MCF 10A (cell line): Measurements from ENCODE around the gene STK17A. TPM values are rescaled to one million over a fixed set of nuclear protein-coding genes. Genes with fewer than 3 reads are reported as not detected.
"Not testable (repeated sequence)": the region's sequence is repeated elsewhere in the genome, so short reads cannot be mapped to it uniquely, and the experiment has no call there.

ENCODE experiments used
- BruUV-seq: library from RNA; stranded (reverse); fragments of 400-500 nt; replicated peaks from 2 replicates; lab custom pipeline; 2021; lab: Mats Ljungman, UMichigan
- CTCF ChIA-PET: fragments of 300-600 bp; sonication (Branson Sonifier 250); formaldehyde crosslinking; extraction: SDS; loops from one replicate; lab custom pipeline; 2021; ENCODE audit warnings: antibody characterized with exemption, inconsistent platforms; lab: Yijun Ruan, JAX
- POLR2A ChIA-PET: fragments of 300-600, 350-650 bp; sonication (Branson Sonifier 250); formaldehyde crosslinking; extraction: SDS; loops from one replicate; lab custom pipeline; 2020; ENCODE audit warnings: antibody characterized with exemption, inconsistent platforms; lab: Yijun Ruan, JAX
- DNase-seq: peaks from one replicate; pipeline ENCODE4 v3.0.0-alpha.2; 2018; ENCODE audit not compliant: unreplicated experiment
- H3K27ac Mint-ChIP-seq: one replicate; pipeline ENCODE4 v1.8.0; 2022; ENCODE audit warnings: mild to moderate bottlenecking, low read depth, mixed read lengths; ENCODE audit not compliant: unreplicated experiment
- H3K27me3 Mint-ChIP-seq: one replicate; pipeline ENCODE4 v1.8.0; 2022; ENCODE audit warnings: mixed read lengths; ENCODE audit not compliant: insufficient read depth, unreplicated experiment
- H3K36me3 Mint-ChIP-seq: one replicate; pipeline ENCODE4 v1.8.0; 2022; ENCODE audit warnings: mild to moderate bottlenecking, moderate library complexity, mixed read lengths; ENCODE audit not compliant: insufficient read depth, unreplicated experiment
- H3K4me1 Mint-ChIP-seq: one replicate; pipeline ENCODE4 v1.8.0; 2022; ENCODE audit warnings: mixed read lengths; ENCODE audit not compliant: insufficient read depth, unreplicated experiment
- H3K4me3 Mint-ChIP-seq: one replicate; pipeline ENCODE4 v1.8.0; 2022; ENCODE audit warnings: mild to moderate bottlenecking, moderate library complexity, mixed read lengths; ENCODE audit not compliant: unreplicated experiment
- H3K9me3 Mint-ChIP-seq: one replicate; pipeline ENCODE4 v1.8.0; 2022; ENCODE audit warnings: mixed read lengths; ENCODE audit not compliant: unreplicated experiment
- intact Hi-C: fragments of 100-400 bp; cut with micrococcal nuclease; formaldehyde crosslinking; loops from 2 replicates; pipeline ENCODE4 v1.14.1; 2022
- total RNA-seq: library from RNA; stranded (reverse); gene quantifications from 2 replicates; pipeline ENCODE4 v1.2.3, GENCODE V29; 2022
- TF ChIP-seq, protein P1 (sequence below): fragments of 200-600 bp; IDR thresholded peaks from one replicate; pipeline ENCODE4 v1.8.0; 2022; ENCODE audit warnings: antibody characterized with exemption, mild to moderate bottlenecking; ENCODE audit not compliant: unreplicated experiment

Gene STK17A
- total RNA-seq, 1 experiment from 2014 or later = 51.6 TPM

DNA sequence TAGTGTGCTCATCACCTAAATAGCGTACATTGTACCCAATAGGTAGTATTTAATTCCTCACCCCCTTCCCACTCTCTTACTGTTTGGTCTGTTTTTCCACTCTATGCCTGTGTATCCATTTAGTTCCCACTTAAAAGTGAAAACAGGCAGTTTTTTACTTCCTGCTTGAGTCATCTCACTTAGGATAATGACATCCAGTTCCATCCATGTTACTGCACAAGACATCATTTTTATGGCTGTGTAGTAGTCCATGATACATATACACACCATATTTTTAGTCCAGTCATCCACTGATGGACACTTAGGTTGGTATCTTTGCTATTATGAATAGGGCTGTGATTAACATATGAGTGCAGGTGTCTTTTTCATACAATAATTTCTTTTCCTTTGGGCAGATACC lies 10.1 kb downstream of the STK17A start:
- peaks cover 16% of the 10 kb centered on the region for H3K36me3 Mint-ChIP-seq
- TF ChIP-seq, protein P1, sequence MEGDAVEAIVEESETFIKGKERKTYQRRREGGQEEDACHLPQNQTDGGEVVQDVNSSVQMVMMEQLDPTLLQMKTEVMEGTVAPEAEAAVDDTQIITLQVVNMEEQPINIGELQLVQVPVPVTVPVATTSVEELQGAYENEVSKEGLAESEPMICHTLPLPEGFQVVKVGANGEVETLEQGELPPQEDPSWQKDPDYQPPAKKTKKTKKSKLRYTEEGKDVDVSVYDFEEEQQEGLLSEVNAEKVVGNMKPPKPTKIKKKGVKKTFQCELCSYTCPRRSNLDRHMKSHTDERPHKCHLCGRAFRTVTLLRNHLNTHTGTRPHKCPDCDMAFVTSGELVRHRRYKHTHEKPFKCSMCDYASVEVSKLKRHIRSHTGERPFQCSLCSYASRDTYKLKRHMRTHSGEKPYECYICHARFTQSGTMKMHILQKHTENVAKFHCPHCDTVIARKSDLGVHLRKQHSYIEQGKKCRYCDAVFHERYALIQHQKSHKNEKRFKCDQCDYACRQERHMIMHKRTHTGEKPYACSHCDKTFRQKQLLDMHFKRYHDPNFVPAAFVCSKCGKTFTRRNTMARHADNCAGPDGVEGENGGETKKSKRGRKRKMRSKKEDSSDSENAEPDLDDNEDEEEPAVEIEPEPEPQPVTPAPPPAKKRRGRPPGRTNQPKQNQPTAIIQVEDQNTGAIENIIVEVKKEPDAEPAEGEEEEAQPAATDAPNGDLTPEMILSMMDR = no peak
- H3K9me3 Mint-ChIP-seq = no peaks in the 10 kb centered on the region
- no TSS peak for BruUV-seq
- H3K4me1 Mint-ChIP-seq = peaks cover 55% of the 10 kb centered on the region
- ChIA-PET POLR2A (interaction anchor here (1.1 to 3.0 kb wide), 5 partner anchors 9 to 107 kb away, joined by 5 to 9 read pairs (median 6); partner anchors contain the start of gene STK17A), CTCF (interaction anchor here (0.7 to 0.8 kb wide), 2 partner anchors 25 to 106 kb away, joined by 3 to 4 read pairs; no protein-coding TSS in a partner anchor)
- no peak for DNase-seq
- H3K4me3 Mint-ChIP-seq = no peak overlapping the region
- peak overlapping the region; percentile 81 for H3K27ac Mint-ChIP-seq
- no peaks in the 10 kb centered on the region for H3K27me3 Mint-ChIP-seq
- intact Hi-C loops = no loop called here

DNA sequence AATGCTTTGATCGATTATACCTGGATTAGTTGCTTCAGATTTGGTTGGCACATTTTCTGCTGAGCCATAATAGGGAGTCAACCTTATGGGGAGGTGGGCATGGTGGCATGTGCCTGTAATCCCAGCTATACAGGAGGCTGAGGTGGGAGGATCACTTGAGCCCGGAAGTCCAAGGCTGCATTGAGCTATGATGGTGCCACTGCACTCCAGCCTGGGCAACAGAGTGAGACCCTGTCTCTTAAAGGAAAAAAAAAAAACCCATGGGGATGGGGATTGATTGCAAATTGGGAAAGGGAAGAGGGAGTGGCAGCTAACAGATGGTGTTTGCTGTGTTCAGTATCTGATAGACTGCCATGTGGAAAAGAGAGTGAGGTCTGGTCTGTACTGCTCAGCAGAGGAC lies 11.1 kb downstream of the STK17A start:
- POLR2A ChIA-PET = interaction anchor here (0.6 to 1.3 kb wide), 2 partner anchors 8 to 338 kb away, joined by 3 to 5 read pairs; no protein-coding TSS in a partner anchor
- H3K27ac Mint-ChIP-seq = peak overlapping the region; percentile 75

DNA sequence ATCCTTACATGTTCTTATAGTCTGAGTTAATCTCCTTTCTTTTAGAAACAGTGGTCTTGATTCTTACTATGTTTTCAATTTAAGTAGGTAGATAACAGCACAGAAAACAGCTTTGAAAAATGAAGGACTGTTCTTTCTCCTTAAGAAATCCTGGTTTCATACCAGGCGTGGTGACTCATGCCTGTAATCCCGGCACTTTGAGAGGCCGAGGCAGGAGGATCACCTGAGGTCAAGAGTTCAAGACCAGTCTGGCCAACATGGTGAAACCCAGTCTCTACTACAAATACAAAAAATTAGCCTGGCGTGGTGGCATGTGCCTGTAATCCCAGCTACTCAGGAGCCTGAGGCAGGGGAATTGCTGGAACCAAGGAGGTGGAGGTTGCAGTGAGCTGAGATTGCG lies 13.5 kb downstream of the STK17A start:
- BruUV-seq, H3K9me3 Mint-ChIP-seq, intact Hi-C loops, H3K4me3 Mint-ChIP-seq, H3K27me3 Mint-ChIP-seq, H3K27ac Mint-ChIP-seq: not testable (repeated sequence)
- ChIA-PET POLR2A (interaction anchor here (0.6 to 1.6 kb wide), 8 partner anchors 10 to 205 kb away, joined by 3 to 8 read pairs (median 3); partner anchors contain the start of gene STK17A), CTCF (interaction anchor here (0.6 to 2.1 kb wide), 5 partner anchors 9 to 304 kb away, joined by 3 to 5 read pairs (median 3); partner anchors contain the start of gene STK17A)
- peaks cover 39% of the 10 kb centered on the region for H3K36me3 Mint-ChIP-seq
- peak; percentile 53 for DNase-seq
- peaks cover 35% of the 10 kb centered on the region for H3K4me1 Mint-ChIP-seq

More for the DNA sequence above, 11.1 kb downstream of the STK17A start:
- H3K4me1 Mint-ChIP-seq = peaks cover 46% of the 10 kb centered on the region
- H3K36me3 Mint-ChIP-seq = peaks cover 26% of the 10 kb centered on the region
- no peaks in the 10 kb centered on the region for H3K9me3 Mint-ChIP-seq
- CTCF ChIA-PET = interaction anchor here (1.0 to 1.4 kb wide), 4 partner anchors 11 to 245 kb away, joined by 4 to 7 read pairs (median 4); partner anchors contain the start of gene STK17A
- intact Hi-C loops = no loop called here
- no peaks in the 10 kb centered on the region for H3K27me3 Mint-ChIP-seq
- no TSS peak for BruUV-seq
- DNase-seq = no peak
- H3K4me3 Mint-ChIP-seq = no peak overlapping the region
- TF ChIP-seq, protein P1 = no peak

DNA sequence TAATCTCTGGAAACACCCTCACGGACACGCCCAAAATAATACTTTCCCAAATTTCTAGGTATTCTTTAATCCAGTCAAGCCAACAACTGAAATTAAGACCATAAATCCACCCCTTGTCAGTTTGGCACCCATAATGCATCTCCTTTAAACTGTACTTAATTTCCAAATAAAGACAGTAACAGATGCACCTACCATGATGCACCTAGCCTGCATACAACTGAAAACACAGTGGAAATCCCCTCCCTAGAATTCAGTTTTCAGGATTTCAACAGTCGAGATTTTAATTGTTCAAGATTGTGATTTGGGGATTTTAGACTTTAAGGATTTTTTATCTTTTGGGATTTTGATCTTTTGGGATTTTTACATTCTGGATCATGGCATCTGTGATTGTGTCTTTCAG lies 17.1 kb downstream of the STK17A start:
- Mint-ChIP-seq H3K4me3 (no peak overlapping the region), H3K36me3 (peaks cover 44% of the 10 kb centered on the region), H3K4me1 (peaks cover 12% of the 10 kb centered on the region), H3K9me3 (peaks cover 11% of the 10 kb centered on the region), H3K27ac (no peak overlapping the region), H3K27me3 (no peaks in the 10 kb centered on the region)
- ChIA-PET POLR2A (interaction anchor here (0.9 to 1.6 kb wide), 3 partner anchors 9 to 17 kb away, joined by 3 to 5 read pairs (median 4); partner anchors contain the start of gene STK17A), CTCF (no interaction called here)
- intact Hi-C loops = no loop called here
- DNase-seq = no peak
- TF ChIP-seq, protein P1 = no peak
- BruUV-seq = no TSS peak
